Ishikawa (cell line): ENCODE measurements around the gene PCDHGA1.

ENCODE experiments used
- CEBPB ChIP-seq: IDR thresholded peaks from 2 replicates; pipeline ENCODE4 v1.6.1; 2012
- CREB1 ChIP-seq: IDR thresholded peaks from 2 replicates; pipeline ENCODE4 v1.6.1; 2012; ENCODE audit warnings: low read depth
- EGR1 ChIP-seq: IDR thresholded peaks from 2 replicates; pipeline ENCODE4 v1.6.1; 2012
- EP300 ChIP-seq: IDR thresholded peaks from 2 replicates; pipeline ENCODE4 v1.6.1; 2012; ENCODE audit warnings: borderline replicate concordance
- RAD21 ChIP-seq: IDR thresholded peaks from 2 replicates; pipeline ENCODE4 v1.6.1; 2012; ENCODE audit warnings: low read depth
- TAF1 ChIP-seq: IDR thresholded peaks from 2 replicates; pipeline ENCODE4 v1.6.1; 2012; ENCODE audit warnings: low read depth, mild to moderate bottlenecking
- TCF12 ChIP-seq: IDR thresholded peaks from 2 replicates; pipeline ENCODE4 v1.6.1; 2012; ENCODE audit warnings: low read depth
- TEAD4 ChIP-seq: IDR thresholded peaks from 2 replicates; pipeline ENCODE4 v1.6.1; 2012
- TF ChIP-seq, protein P1 (sequence below): IDR thresholded peaks from 2 replicates; pipeline ENCODE4 v1.6.1; 2012
- TF ChIP-seq, protein P2 (sequence below): IDR thresholded peaks from 2 replicates; pipeline ENCODE4 v1.6.1; 2012; ENCODE audit warnings: low read depth, mild to moderate bottlenecking

DNA sequence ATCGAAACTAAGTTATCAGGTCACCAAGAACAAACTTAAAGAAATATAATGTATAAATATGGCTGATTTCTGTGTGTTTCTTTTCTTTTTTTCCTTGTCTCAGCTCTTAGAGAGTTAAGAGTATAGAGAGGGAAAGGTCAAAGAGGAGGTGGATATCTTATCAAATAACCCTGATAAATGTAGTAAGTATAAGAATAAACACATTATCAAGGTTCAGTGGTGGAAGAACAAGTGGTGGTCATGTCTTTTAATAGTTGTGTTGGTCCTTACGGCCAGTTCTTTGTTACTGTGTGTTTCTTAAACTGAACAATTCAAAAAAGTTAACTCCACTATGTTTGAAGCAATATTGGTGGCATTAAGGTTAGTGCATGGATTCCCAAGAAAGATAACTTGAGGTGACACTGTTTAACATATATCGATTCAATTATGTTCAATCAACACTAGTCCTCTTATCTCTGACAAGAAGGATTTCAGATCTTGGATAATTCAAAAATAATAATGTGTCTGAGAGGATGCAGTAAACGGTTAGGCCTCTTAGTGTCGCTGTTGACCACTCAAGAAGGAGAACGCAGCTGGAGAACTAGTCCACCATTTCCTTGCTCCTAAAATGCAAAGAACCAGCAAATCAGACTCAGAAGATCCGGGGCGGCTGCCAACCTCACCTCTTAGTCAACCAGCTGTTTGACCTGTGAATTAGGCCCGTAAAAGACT lies 13.1 kb downstream of the PCDHGA1 start, which contains the start of gene PCDHGA3:
- TF ChIP-seq EGR1, result no peak
- TF ChIP-seq TEAD4, result no peak
- TF ChIP-seq EP300, result no peak
- TF ChIP-seq, protein P1, sequence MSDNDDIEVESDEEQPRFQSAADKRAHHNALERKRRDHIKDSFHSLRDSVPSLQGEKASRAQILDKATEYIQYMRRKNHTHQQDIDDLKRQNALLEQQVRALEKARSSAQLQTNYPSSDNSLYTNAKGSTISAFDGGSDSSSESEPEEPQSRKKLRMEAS, result no peak
- TF ChIP-seq RAD21, result no peak
- TF ChIP-seq TAF1, result no peak
- TF ChIP-seq CEBPB, result no peak
- TF ChIP-seq, protein P2, sequence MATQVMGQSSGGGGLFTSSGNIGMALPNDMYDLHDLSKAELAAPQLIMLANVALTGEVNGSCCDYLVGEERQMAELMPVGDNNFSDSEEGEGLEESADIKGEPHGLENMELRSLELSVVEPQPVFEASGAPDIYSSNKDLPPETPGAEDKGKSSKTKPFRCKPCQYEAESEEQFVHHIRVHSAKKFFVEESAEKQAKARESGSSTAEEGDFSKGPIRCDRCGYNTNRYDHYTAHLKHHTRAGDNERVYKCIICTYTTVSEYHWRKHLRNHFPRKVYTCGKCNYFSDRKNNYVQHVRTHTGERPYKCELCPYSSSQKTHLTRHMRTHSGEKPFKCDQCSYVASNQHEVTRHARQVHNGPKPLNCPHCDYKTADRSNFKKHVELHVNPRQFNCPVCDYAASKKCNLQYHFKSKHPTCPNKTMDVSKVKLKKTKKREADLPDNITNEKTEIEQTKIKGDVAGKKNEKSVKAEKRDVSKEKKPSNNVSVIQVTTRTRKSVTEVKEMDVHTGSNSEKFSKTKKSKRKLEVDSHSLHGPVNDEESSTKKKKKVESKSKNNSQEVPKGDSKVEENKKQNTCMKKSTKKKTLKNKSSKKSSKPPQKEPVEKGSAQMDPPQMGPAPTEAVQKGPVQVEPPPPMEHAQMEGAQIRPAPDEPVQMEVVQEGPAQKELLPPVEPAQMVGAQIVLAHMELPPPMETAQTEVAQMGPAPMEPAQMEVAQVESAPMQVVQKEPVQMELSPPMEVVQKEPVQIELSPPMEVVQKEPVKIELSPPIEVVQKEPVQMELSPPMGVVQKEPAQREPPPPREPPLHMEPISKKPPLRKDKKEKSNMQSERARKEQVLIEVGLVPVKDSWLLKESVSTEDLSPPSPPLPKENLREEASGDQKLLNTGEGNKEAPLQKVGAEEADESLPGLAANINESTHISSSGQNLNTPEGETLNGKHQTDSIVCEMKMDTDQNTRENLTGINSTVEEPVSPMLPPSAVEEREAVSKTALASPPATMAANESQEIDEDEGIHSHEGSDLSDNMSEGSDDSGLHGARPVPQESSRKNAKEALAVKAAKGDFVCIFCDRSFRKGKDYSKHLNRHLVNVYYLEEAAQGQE, result no peak
- TF ChIP-seq CREB1, result no peak
- no peak for TF ChIP-seq TCF12
